ENCODE data around the gene SLC44A1.
A peak's percentile ranks its signal among the peaks of the same experiment; 100 is the strongest.
"Not testable (repeated sequence)": the region's sequence is repeated elsewhere in the genome, so short reads cannot be mapped to it uniquely, and the experiment has no call there.

The SLC44A1 gene

GRCh38 chr9:105243015-105243686, 1.3 kb upstream of the SLC44A1 start:
- DNase-seq = no peak

- DNase-seq = no peak
These were observed 230 bp downstream of the SLC44A1 start for GRCh38 chr9:105244734-105245028.

- DNase-seq = peak; percentile 38 to 67 (median 51)
These were observed 809 bp downstream of the SLC44A1 start for GRCh38 chr9:105245029-105245890.

- no peak for DNase-seq
These were observed 1.4 kb downstream of the SLC44A1 start for GRCh38 chr9:105245891-105246161.

GRCh38 chr9:105246656-105247173, 2.3 kb downstream of the SLC44A1 start:
- no peak for DNase-seq

- DNase-seq = no peak
These were observed 4.2 kb downstream of the SLC44A1 start for GRCh38 chr9:105248691-105249090.

- DNase-seq = no peak
These were observed 6.7 kb downstream of the SLC44A1 start for GRCh38 chr9:105251133-105251532.

GRCh38 chr9:105251733-105252404, 7.4 kb downstream of the SLC44A1 start:
- no peak for DNase-seq

GRCh38 chr9:105252405-105252756, 7.9 kb downstream of the SLC44A1 start:
- no peak for DNase-seq

- no peak for DNase-seq
These were observed 9.8 kb downstream of the SLC44A1 start for GRCh38 chr9:105254226-105254625.

GRCh38 chr9:105255421-105255820, 11.0 kb downstream of the SLC44A1 start:
- no peak for DNase-seq

- DNase-seq = not testable (repeated sequence)
These were observed 12.1 kb downstream of the SLC44A1 start for GRCh38 chr9:105256569-105256968.

- no peak for DNase-seq
These were observed 13.4 kb downstream of the SLC44A1 start for GRCh38 chr9:105257809-105258208.

GRCh38 chr9:105258225-105258737, 13.8 kb downstream of the SLC44A1 start:
- no peak for DNase-seq

- no peak for DNase-seq
These were observed 14.8 kb downstream of the SLC44A1 start for GRCh38 chr9:105259274-105259673.

GRCh38 chr9:105259731-105260612, 15.5 kb downstream of the SLC44A1 start:
- DNase-seq = no peak

GRCh38 chr9:105262497-105262896, 18.0 kb downstream of the SLC44A1 start:
- DNase-seq = no peak

- no peak for DNase-seq
These were observed 19.9 kb downstream of the SLC44A1 start for GRCh38 chr9:105264380-105264779.

GRCh38 chr9:105268254-105268653, 23.8 kb downstream of the SLC44A1 start:
- not testable (repeated sequence) for DNase-seq

GRCh38 chr9:105269593-105269992, 25.1 kb downstream of the SLC44A1 start:
- DNase-seq = no peak

- DNase-seq = no peak
These were observed 26.3 kb downstream of the SLC44A1 start for GRCh38 chr9:105270711-105271110.

GRCh38 chr9:105273731-105274130, 29.3 kb downstream of the SLC44A1 start:
- no peak for DNase-seq

GRCh38 chr9:105275111-105275510, 30.7 kb downstream of the SLC44A1 start:
- DNase-seq = no peak

All from stimulated activated naive CD4-positive, alpha-beta T cell (primary cell).